ENCODE results near the gene RASGRF2.
"Not testable (repeated sequence)": the region's sequence is repeated elsewhere in the genome, so short reads cannot be mapped to it uniquely, and the experiment has no call there.

RASGRF2 gene

GRCh38 chr5:81075041-81075440, 114.9 kb downstream of the RASGRF2 start:
- DNase-seq (ENCODE audit: low spot score) = no peak

DNA sequence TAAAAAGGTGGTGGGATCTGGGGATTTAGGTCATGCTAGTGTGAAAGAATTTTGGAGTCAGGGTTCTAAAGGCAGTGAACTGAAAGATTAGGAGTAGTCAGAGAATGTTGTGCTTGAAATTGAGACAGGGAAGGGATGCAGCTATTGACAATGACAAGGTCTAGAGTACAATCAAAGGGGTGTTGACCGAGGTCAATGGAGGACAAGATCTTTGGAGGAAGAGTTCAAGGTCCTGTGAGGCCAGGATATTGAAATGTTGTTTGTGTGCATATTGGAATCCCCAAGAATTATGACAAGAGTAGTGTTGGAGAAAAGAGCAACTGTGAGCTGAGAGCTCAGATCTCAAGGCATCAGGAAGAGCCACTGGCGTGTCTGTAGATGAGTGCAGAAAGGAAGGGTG, 116.9 kb downstream of the RASGRF2 start:
- DNase-seq (ENCODE audit: low spot score) = no peak

GRCh38 chr5:81078930-81079329, 118.8 kb downstream of the RASGRF2 start:
- no peak for DNase-seq (ENCODE audit: low spot score)

DNA sequence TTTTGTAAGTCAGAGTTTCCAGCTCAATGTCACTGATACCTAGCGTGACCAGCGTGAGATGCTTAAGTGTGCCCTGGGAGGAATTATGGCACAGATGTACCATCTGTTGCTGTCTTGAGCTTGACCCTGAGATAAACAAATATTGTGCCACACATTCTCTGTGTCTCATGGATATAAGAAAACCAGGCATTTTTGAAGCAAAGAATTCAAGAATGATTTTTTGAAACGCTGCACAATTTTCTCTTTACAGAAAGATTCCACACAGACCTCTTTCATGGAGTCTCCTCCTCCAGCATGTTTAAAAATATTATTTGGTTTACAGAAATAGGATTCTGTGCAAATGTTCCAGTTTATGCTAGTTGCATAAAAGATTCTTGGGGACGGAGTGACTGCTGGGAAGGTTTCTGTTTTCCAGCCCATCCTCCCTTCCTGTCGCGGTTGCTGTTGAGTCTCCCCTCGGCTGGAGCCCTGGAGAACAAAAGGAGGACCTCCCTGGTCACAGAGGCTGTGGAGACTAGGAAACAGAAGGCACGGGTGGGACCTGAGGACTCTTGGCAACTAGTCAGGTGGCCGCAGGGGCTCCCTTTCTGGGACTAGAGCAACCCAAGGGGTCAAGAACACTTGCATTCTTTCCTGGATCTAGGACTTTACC, 120.8 kb downstream of the RASGRF2 start:
- peak; percentile 24 for DNase-seq (ENCODE audit: low spot score)

- DNase-seq (ENCODE audit: low spot score) = peak; percentile 88
Measured at GRCh38 chr5:81081461-81081835, 121.3 kb downstream of the RASGRF2 start.

- DNase-seq (ENCODE audit: low spot score) = no peak
Measured at GRCh38 chr5:81086881-81087281, 126.7 kb downstream of the RASGRF2 start.

GRCh38 chr5:81091199-81091598, 131.0 kb downstream of the RASGRF2 start:
- DNase-seq (ENCODE audit: low spot score) = no peak

DNA sequence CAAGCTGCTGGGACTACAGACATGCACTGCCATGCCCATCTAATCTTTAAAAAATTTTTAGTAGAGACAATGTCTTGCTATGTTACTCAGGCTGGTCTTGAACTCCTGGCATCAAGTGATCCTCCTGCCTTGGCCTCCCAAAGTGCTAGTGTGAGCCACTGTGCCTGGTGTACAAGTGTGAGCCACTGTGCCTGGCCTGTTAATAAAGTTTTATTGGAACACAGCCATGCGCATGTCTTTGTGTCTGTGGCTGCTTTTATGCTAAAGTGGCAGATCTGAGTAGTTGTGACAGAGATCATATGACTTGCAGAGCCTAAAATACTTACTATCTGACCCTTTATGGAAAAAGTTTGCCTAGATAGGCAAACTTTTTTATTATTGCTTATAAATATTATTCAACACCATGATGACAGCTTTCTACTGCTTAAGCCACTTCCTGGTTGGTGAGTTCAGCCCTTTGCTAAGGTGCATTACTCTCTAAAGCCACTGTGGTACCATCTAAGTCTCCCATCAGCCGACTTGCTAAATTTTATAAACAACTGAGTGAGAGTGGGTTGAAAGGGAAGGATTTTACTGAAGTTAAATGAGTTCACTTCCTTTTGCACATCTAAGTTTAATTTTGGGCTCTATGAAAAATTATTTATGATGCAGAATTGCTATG, 133.5 kb downstream of the RASGRF2 start:
- no peak for DNase-seq (ENCODE audit: low spot score)

DNA sequence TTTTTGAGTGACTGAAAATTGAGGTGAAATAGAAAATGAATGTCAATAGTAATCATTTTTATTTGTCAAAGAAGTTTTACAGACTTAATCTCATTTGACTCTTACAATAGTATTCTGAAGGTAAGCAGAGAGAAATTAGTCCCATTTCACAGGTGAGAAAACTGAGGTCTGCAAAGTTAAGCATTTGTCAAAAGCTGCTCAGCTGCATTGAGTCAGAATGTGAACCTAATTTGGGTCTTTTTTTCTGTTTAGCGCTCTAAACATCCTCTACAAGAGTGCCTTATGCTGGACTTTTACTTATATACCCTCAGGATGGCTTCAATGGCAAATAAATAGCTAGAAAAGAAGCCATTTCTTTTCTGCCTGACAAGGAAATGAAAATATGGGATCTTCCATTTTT, 135.7 kb downstream of the RASGRF2 start:
- no peak for DNase-seq (ENCODE audit: low spot score)

DNA sequence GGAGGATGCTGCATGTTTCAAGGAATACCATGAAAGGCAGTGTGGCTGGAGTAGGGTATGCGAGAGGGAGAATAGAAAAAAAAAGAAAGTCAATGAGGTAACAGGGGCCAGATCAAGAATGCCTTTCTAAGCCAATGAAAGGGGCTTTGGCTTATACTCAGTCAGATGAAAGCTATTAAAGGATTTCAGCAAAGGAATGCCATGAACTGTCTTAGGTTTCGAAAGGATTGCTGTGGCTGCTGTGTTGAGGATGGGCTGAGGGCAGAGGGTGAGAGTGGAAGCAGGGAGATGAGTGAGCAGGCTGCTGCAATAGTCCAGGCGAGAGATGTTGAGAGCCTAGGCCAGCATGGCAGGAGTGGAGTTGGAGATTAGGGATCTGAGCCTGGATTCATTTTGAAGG, 137.6 kb downstream of the RASGRF2 start:
- DNase-seq (ENCODE audit: low spot score) = no peak

DNA sequence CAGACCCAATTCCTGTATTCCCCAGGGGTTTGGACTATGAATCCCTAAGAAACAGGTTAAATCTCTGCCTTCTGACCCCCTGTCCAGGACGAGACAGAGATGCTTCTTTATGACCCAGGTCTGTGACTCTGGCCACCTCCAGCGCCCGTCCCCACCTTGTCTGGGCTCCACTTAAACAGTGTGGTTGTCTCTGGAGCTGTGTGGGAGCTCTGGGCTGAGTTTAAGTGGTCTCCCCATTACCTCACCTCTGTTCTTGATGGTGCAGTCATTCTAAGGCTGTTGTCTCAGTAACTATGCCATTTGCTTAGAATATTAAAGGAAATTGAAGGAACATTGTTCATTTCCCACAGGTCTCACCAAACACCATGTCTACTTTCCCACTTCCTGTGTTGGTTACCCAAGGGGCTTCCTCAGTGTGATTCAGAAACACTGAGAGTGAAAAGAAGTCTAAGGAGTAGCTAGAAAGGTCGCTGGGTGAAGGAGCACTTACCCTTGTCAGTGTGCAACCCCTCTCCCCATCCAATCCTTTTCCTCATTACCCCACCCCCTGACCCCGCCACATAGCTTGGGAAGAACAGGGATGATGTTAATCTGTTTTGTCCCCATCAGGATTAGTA, 145.2 kb downstream of the RASGRF2 start:
- DNase-seq (ENCODE audit: low spot score) = no peak

DNA sequence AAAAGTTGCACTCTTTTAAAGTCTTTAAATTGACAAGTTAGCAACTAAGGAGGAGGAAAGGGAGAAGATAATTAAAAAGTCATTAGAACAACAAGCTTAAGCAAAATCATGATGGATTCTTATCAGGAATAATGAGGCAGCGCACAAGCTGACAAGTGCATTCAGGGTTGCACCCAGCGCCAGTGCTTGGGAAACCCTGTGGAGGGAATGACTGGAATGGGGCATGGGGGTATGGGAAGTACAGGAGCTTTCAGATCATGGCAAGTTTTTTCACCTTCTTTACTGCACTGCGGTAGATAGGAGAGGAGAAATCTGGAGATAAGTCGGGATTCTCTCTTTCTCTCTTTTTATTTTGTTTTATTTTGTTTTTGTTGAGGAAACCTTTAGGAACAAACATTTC, 155.1 kb downstream of the RASGRF2 start:
- no peak for DNase-seq (ENCODE audit: low spot score)

- DNase-seq (ENCODE audit: low spot score) = no peak
Measured at GRCh38 chr5:81117566-81117965, 157.4 kb downstream of the RASGRF2 start.

DNA sequence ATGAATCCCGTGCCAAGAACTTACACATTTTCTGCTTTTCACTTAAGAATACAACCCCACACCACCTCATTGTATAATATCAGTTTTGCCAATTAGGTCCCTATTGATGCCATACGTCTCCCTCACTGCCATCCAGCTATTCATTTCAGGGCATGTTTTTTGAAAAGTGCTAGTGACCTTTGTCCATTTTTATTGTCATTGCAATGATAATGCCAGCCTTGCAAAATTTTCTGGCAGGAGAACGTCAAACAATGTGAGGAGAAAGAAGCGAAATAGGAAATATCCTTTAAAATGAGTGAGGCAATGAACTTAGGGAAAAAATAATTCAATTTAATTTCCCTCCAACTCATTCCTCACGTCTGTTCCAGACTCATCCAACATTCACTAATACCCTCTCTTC, 161.1 kb downstream of the RASGRF2 start:
- DNase-seq (ENCODE audit: low spot score) = no peak

DNA sequence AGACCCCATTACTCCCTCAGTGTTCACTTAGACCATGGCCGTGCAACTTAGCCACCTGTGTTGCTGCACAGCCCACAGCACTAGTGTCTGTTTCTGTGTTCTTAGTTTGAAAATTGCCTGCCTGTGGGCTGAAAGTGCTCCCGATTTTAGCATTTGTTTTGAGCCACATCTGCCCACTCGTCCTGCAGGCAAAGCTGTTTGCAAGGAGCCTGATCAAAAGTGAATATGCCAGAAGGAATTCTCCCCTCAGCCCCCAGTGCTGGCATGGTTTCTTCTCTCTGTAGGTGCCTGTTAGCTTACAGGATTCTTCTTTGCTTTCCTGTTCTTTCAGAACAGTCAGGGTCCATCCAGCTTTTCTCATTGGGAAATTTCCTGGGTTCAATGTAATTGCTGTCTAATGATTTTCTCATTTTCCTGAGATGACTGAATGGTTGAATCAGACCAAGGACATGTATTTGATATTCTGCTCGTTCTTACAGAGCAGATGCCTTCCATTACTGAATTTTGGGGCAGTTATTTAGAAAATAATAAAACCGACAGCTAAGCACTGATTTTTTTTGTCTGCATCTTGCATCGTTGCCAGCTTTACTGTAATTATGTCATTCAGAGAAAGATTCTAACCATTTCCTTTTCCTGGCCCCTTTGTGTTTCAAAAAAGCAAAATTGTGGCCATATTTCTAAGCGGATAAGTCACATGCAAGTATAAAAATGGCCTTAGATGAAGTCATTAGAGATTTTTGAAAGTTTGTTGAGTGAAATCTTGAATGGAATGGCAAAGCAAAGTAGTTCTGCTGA, 161.9 kb downstream of the RASGRF2 start:
- no peak for DNase-seq (ENCODE audit: low spot score)

GRCh38 chr5:81124689-81125088, 164.5 kb downstream of the RASGRF2 start:
- not testable (repeated sequence) for DNase-seq (ENCODE audit: low spot score)

- DNase-seq (ENCODE audit: low spot score) = no peak
Measured at GRCh38 chr5:81125959-81126358, 165.8 kb downstream of the RASGRF2 start.

DNA sequence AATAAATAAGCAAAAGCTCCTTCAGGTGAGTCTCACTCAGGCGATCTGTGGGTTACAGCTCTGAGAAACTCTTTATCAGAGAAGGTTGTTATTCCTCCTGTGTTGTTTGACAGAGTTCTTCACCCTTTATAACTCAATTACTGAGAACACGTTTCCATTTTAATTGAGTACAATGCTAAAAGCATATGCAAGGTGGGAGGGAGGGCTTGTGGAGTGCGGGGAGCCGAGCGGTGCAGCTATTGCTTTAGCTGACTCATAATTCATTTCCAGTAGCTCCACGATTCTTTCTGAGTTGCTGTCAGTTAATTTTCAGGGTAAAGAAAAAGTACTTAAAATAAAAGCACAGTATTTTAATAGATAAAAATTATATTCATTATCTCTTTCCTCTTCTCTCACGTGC, 168.3 kb downstream of the RASGRF2 start:
- no peak for DNase-seq (ENCODE audit: low spot score)

- DNase-seq (ENCODE audit: low spot score) = no peak
Measured at GRCh38 chr5:81132381-81132780, 172.2 kb downstream of the RASGRF2 start.

- DNase-seq (ENCODE audit: low spot score) = no peak
Measured at GRCh38 chr5:81134066-81134465, 173.9 kb downstream of the RASGRF2 start.

DNA sequence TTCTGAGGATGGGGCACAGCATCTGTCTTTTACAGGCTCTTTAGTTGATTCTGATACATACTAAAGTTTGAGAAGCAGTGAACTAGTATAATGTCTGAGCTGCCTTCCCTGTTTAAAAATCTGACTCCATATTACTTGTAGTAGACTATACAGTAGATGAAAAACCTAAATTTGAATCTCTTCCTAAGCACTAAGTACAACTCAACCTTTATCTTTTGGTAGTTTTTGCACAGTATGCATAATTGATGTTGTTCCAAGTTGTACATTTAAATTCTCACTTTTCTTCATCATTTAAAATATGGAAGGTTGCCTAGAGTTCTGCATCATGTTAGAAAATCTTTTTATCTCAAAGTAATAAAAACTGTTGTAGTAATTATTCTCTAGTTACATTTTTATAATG, 174.4 kb downstream of the RASGRF2 start:
- no peak for DNase-seq (ENCODE audit: low spot score)

DNA sequence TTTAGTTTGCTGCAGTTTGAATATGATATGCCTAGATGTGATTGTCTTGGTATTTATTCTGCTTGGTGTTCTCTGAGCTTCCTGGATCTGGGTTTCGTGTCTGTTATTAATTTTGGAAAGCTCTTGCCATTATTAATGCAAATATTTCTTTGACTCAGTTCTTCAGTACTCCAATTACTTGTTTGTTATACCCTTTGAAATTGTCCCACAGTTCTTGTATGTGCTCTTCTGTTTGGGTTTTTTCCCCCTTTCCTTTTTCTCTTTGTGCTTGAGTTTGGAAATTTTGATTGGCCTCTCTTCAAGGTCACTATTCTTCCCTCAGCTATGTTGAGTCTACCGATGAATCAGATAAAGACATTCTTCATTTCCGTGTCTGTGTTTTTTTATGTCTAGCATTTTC, 176.4 kb downstream of the RASGRF2 start:
- DNase-seq (ENCODE audit: low spot score) = no peak

DNA sequence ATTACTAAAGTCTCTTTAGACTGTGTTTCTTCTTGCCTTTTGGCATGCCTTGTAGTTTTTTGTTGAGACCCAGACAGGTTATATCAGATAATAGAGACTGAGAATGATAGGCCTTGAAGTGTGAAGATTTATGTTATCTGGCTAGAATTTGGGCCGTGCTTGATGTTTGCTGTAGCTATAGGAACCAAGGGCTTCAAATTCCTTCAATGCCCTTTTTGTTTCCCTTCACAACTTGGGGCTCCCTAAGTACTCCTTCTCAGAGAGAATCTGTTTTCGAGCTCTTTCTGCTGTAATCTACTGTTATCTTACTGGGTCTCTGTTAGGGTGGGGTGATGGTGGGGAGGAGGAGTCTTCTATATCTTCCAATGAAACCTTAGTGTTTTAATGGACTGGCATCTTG, 177.7 kb downstream of the RASGRF2 start:
- DNase-seq (ENCODE audit: low spot score) = no peak

Data from pons (tissue), 1 donor.